Measurements from ENCODE around the gene TSPEAR. TPM values are rescaled to one million over a fixed set of nuclear protein-coding genes. Genes with fewer than 3 reads are reported as not detected.
A peak's percentile ranks its signal among the peaks of the same experiment; 100 is the strongest.

The TSPEAR gene
- total and polyA plus RNA-seq, 10 donors, result 0.02 to 0.22 (median 0.03) TPM; not detected in 7

- WGBS, 5 donors, result 75 to 84% (median 81%) methylated on average over 12 to 17 of the region's 17 CpGs
- TF ChIP-seq POLR2AphosphoS5 (IDR thresholded peaks at IDR 0.05) (no peak), POLR2A (IDR thresholded peaks at IDR 0.05) (no peak)
- TF ChIP-seq, protein P1, sequence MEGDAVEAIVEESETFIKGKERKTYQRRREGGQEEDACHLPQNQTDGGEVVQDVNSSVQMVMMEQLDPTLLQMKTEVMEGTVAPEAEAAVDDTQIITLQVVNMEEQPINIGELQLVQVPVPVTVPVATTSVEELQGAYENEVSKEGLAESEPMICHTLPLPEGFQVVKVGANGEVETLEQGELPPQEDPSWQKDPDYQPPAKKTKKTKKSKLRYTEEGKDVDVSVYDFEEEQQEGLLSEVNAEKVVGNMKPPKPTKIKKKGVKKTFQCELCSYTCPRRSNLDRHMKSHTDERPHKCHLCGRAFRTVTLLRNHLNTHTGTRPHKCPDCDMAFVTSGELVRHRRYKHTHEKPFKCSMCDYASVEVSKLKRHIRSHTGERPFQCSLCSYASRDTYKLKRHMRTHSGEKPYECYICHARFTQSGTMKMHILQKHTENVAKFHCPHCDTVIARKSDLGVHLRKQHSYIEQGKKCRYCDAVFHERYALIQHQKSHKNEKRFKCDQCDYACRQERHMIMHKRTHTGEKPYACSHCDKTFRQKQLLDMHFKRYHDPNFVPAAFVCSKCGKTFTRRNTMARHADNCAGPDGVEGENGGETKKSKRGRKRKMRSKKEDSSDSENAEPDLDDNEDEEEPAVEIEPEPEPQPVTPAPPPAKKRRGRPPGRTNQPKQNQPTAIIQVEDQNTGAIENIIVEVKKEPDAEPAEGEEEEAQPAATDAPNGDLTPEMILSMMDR (IDR thresholded peaks at IDR 0.05 in 8 of 11, conservative IDR thresholded peaks at IDR 0.05 in 3 of 11), result no peak
- intact Hi-C loops (cut with DNase I; ENCODE audit: low total_unique reads), result no loop called here
- peaks cover 0 to 18% (median 5%) of the 10 kb centered on the region in 6 donors for H3K4me1 ChIP-seq
- peaks cover 0 to 41% (median 0%) of the 10 kb centered on the region in 7 donors for H3K27me3 ChIP-seq (replicated peaks in 1 of 7)
- no peak overlapping the region for H3K27ac ChIP-seq
- no peaks in the 10 kb centered on the region for H3K36me3 ChIP-seq
- H3K9me3 ChIP-seq, result peaks cover 0 to 28% (median 26%) of the 10 kb centered on the region in 8 donors
- no peak overlapping the region for H3K4me3 ChIP-seq
- peak; percentile 64 for DNase-seq
These were observed 95.3 kb downstream of the TSPEAR start for GRCh38 chr21:44615911-44616590.

- no peak for TF ChIP-seq POLR2AphosphoS5 (IDR thresholded peaks at IDR 0.05)
- no peak for TF ChIP-seq POLR2A (IDR thresholded peaks at IDR 0.05)
- TF ChIP-seq, protein P1 (IDR thresholded peaks at IDR 0.05 in 8 of 11, conservative IDR thresholded peaks at IDR 0.05 in 3 of 11), result no peak
- Histone ChIP-seq H3K4me1 (peaks cover 0 to 18% (median 5%) of the 10 kb centered on the region in 6 donors), H3K36me3 (no peaks in the 10 kb centered on the region), H3K27ac (no peak overlapping the region), H3K27me3 (replicated peaks in 1 of 7) (peaks cover 0 to 41% (median 0%) of the 10 kb centered on the region in 7 donors), H3K4me3 (no peak overlapping the region), H3K9me3 (peaks cover 0 to 30% (median 27%) of the 10 kb centered on the region in 8 donors)
- 77 to 85% (median 83%) methylated on average over 8 of the region's 8 CpGs for WGBS, 5 donors
- intact Hi-C loops (cut with DNase I; ENCODE audit: low total_unique reads), result no loop called here
- no peak for DNase-seq
These were observed 95.9 kb downstream of the TSPEAR start for GRCh38 chr21:44615466-44615865.

DNA sequence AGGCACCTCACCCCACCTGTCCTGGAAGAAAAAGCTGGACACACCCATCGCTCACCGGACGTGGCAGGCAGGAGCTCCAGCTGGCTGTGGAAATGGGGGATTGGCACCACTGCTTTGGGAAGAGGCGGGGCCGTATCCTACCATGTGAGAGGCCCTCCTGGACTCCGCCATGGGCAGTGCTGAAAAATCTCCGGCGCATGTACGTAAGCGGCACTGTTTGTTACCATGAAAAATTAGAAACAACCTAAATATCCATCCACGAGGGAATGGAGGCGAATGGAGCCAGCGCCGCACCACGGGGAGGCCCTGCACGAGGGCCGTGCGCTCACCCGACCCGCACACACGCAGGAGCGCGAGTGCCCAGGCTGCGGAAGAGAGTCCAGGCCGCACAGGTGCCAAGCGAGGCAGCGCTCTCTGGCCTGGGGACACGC lies 96.4 kb downstream of the TSPEAR start:
- DNase-seq, result no peak
- H3K4me3 ChIP-seq, result no peak overlapping the region
- no peak overlapping the region for H3K27ac ChIP-seq
- H3K36me3 ChIP-seq, result no peaks in the 10 kb centered on the region
- TF ChIP-seq POLR2A (IDR thresholded peaks at IDR 0.05), result no peak
- TF ChIP-seq, protein P1 (IDR thresholded peaks at IDR 0.05 in 8 of 11, conservative IDR thresholded peaks at IDR 0.05 in 3 of 11), result no peak
- no peak for TF ChIP-seq POLR2AphosphoS5 (IDR thresholded peaks at IDR 0.05)
- WGBS, 5 donors, result 90 to 94% (median 91%) methylated on average over 28 of the region's 28 CpGs
- peaks cover 0 to 18% (median 5%) of the 10 kb centered on the region in 6 donors for H3K4me1 ChIP-seq
- H3K27me3 ChIP-seq (replicated peaks in 1 of 7), result peaks cover 0 to 41% (median 0%) of the 10 kb centered on the region in 7 donors
- peaks cover 0 to 30% (median 27%) of the 10 kb centered on the region in 8 donors for H3K9me3 ChIP-seq
- intact Hi-C loops (cut with DNase I; ENCODE audit: low total_unique reads), result no loop called here

DNA sequence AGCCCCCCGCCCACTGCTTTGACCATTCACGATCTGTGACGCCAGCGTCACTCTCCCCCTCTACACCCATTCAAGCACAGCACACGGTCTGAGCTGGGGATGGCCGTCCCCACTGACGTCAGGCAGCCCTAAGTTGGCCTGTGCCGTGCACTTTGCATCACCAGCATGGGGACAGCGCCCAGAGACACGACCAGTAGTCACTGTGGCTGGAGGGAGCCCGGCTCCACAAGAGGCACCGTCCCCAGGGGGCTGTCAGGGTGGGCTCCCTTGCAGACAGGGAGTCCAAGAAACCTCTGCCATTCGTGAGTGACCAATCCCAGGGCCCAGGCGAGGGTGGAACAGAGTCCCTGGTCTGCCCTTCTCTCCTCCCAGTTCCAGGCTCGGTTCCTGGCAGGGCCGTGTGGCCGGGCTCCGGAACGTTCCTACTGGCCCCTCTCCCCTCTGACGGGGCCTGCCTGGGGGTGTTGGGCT lies 97.2 kb downstream of the TSPEAR start:
- DNase-seq, result no peak
- 83 to 88% (median 85%) methylated on average over 19 to 20 of the region's 20 CpGs for WGBS, 5 donors
- Histone ChIP-seq H3K27ac (no peak overlapping the region), H3K9me3 (peaks cover 0 to 31% (median 29%) of the 10 kb centered on the region in 8 donors), H3K4me3 (no peak overlapping the region), H3K4me1 (peaks cover 0 to 11% (median 4%) of the 10 kb centered on the region in 6 donors), H3K27me3 (replicated peaks in 1 of 7) (peaks cover 0 to 41% (median 0%) of the 10 kb centered on the region in 7 donors), H3K36me3 (no peaks in the 10 kb centered on the region)
- TF ChIP-seq, protein P1 (IDR thresholded peaks at IDR 0.05 in 8 of 11, conservative IDR thresholded peaks at IDR 0.05 in 3 of 11), result no peak
- TF ChIP-seq POLR2AphosphoS5 (IDR thresholded peaks at IDR 0.05), result no peak
- no peak for TF ChIP-seq POLR2A (IDR thresholded peaks at IDR 0.05)
- intact Hi-C loops (cut with DNase I; ENCODE audit: low total_unique reads), result no loop called here

All from spleen (tissue), 11 donors.